Cardiac muscle cell (in vitro differentiated cells and primary cell): ENCODE results near the gene SLC37A1. TPM values are rescaled to one million over a fixed set of nuclear protein-coding genes. Genes with fewer than 3 reads are reported as not detected.

ENCODE experiments used
- DNase-seq, 2 donors: peaks; one replicate each; pipeline versions ENCODE4 v3.0.0 to v3.0.0-alpha.2; 2010 to 2017; ENCODE audit warnings: low read depth in 1 of 2, low spot score in 1 of 2
- H3K27ac ChIP-seq: fragments of 200-600 bp; sonication (generic); 2 replicates; pipeline ENCODE4 v1.5.1; 2016
- H3K27me3 ChIP-seq: fragments of 200-600 bp; sonication (generic); 2 replicates; pipeline ENCODE4 v1.6.0; 2016; ENCODE audit warnings: control low read depth
- H3K36me3 ChIP-seq: fragments of 200-600 bp; sonication (generic); 2 replicates; pipeline ENCODE4 v1.5.1; 2016; ENCODE audit warnings: control low read depth
- H3K4me1 ChIP-seq: fragments of 200-600 bp; sonication (generic); 2 replicates; pipeline ENCODE4 v1.8.1; 2017; ENCODE audit warnings: low read depth, mild to moderate bottlenecking, mixed run types
- H3K4me3 ChIP-seq: fragments of 200-600 bp; sonication (generic); 2 replicates; pipeline ENCODE4 v1.5.1; 2016; ENCODE audit warnings: mild to moderate bottlenecking
- H3K9me3 ChIP-seq: fragments of 200-600 bp; sonication (generic); 2 replicates; pipeline ENCODE4 v1.5.1; 2017; ENCODE audit warnings: low read depth, mild to moderate bottlenecking, control low read depth
- CTCF ChIP-seq: IDR thresholded peaks from 2 replicates; pipeline ENCODE4 v1.5.1; 2012; ENCODE audit warnings: low read depth, mild to moderate bottlenecking, low read length
- polyA plus RNA-seq: library from polyadenylated mRNA; unstranded; fragments of >200 nt; fragmentation: Nextera tagmentation; extraction: Ambion mirVana; gene quantifications from 2 replicates; pipeline ENCODE4 v1.2.1, GENCODE V29; 2016
- total RNA-seq: library from RNA; depleted of rRNA; stranded (reverse); fragments of >200 nt; gene quantifications from 2 replicates; pipeline ENCODE4 v1.2.3, GENCODE V29; 2016

The SLC37A1 gene
- total and polyA plus RNA-seq, 2 experiments from 2014 or later = 3.5 to 8.4 TPM

- H3K9me3 ChIP-seq = no peaks in the 10 kb centered on the region
- DNase-seq = no peak
- no peak overlapping the region for H3K4me3 ChIP-seq
- H3K27me3 ChIP-seq = no peaks in the 10 kb centered on the region
- no peaks in the 10 kb centered on the region for H3K36me3 ChIP-seq
- TF ChIP-seq CTCF = no peak
- H3K27ac ChIP-seq = no peak overlapping the region
- no peaks in the 10 kb centered on the region for H3K4me1 ChIP-seq
These were observed 21.0 kb downstream of the SLC37A1 start for GRCh38 chr21:42534421-42535378.

DNA sequence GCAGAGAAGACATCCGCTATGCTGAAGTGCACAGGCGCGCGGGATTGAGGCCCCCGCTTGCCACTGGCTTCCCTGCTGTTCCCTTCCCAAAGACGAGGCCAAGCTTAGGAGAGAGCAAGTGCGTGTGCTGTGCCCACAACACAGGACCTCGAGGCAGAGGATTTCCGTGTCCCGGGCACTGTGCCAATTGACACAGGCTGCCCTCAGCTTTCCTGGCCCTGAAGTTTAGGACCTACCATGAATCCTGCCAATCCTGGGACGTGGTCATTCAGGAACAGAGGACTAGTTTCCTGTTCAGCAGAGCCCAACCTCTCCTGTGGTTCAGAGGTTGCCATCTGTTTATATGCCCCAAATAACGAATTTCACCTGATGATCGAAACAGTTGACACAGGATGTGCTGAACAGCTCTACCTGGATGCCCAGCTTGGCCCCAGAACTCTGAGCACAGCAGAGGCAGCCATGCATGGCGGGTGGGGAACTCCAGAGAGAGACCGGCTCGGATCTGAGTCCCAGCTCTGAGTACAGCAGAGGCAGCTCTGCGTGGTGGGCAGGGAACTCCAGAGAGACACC is 22.0 kb downstream of the SLC37A1 start:
- no peaks in the 10 kb centered on the region for H3K9me3 ChIP-seq
- no peaks in the 10 kb centered on the region for H3K27me3 ChIP-seq
- no peak for DNase-seq
- no peak for TF ChIP-seq CTCF
- no peaks in the 10 kb centered on the region for H3K36me3 ChIP-seq
- H3K4me1 ChIP-seq = no peaks in the 10 kb centered on the region
- H3K4me3 ChIP-seq = no peak overlapping the region
- no peak overlapping the region for H3K27ac ChIP-seq

DNA sequence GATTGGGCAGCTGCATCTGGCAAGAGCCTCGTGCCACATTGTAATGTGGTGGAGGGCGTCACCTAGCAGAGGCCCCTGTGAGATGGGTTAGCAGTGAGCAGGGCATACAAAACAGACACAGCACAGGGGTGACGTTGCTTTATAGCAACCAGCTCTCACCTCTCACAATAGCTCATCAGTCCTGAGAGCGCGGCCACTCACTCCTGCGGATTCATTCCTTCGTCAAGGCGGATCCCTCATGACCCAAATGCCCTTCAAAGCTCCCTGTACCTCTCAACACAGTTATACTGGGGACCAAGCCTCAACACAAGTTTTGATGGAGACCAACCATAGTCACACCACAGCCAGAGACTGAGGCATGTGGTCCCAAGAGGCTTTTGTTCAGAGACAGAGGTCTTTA is 22.9 kb downstream of the SLC37A1 start:
- no peaks in the 10 kb centered on the region for H3K36me3 ChIP-seq
- H3K27me3 ChIP-seq = no peaks in the 10 kb centered on the region
- no peak for TF ChIP-seq CTCF
- H3K9me3 ChIP-seq = no peaks in the 10 kb centered on the region
- no peak for DNase-seq
- no peaks in the 10 kb centered on the region for H3K4me1 ChIP-seq
- H3K27ac ChIP-seq = no peak overlapping the region
- no peak overlapping the region for H3K4me3 ChIP-seq

DNA sequence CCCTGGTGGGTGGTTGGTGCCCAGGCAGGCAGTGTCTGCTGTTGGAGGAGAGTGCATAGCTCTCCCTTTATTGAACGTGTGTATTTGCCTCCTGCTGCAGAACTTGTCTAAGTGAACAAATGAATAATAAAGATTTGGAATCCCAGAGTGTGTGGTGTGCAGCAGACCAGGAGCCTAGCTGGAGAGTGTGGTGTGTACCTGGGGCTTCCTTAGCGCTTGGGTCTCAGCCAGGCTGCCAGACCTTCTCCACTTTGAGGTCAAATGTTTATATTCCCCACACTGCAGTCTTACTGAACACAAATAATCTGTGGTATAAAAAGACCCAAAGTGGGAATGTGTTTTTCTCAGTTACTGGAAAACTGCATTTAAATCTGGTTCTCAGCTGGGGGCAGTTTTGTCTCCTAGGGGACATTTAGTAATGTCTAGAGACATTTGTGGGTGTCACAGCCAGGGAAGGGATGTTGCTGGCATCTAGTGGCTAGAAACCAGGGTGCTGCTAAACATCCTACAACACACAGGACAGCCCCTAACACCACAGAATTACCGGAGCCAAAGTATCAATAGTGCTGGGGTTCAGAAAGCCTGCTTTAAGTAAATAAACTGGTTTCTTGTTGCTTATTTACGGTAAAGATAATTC is 23.6 kb downstream of the SLC37A1 start:
- TF ChIP-seq CTCF = peak; percentile 29
- DNase-seq = no peak
- Histone ChIP-seq H3K27me3 (no peaks in the 10 kb centered on the region), H3K9me3 (no peaks in the 10 kb centered on the region), H3K4me1 (no peaks in the 10 kb centered on the region), H3K4me3 (no peak overlapping the region), H3K27ac (no peak overlapping the region), H3K36me3 (no peaks in the 10 kb centered on the region)

DNA sequence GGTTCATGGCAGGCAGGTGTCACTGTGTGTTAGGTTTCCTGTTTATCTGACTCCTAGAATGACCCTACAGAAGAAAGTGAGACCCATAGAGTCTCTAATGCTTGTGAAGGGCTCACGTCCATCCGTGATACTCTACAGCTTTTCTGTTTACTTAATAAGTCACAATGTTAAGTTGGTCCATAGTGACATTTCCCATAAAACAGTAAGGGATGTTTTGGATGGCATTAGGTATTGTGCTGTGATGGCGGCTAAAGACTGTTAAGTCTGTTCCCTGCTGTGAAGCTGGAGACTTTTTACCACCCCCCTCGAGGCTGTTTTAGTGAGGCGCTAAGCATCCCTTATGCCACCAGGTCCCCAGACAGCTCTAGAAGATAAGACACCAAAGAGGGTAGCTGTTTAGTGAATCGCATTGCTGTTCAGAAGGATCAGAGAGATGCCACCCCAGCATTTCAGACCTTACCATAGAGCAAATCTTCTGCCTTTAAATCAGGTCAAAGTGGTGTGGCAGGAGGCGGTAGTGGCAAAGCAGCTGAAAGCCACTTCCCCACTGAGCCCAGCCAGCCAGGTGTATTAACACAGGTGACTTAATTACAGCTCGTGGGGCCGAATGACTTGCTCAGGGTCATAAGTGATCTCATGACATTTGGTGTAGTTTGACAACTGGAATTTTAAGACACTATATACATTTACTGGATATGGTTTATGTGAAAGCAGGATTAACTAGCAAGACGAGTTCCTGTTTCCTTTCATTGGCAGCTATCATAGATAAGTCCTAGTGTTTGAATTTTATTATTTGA is 25.0 kb downstream of the SLC37A1 start:
- no peak overlapping the region for H3K27ac ChIP-seq
- H3K27me3 ChIP-seq = no peaks in the 10 kb centered on the region
- no peaks in the 10 kb centered on the region for H3K36me3 ChIP-seq
- DNase-seq = no peak
- no peaks in the 10 kb centered on the region for H3K4me1 ChIP-seq
- H3K4me3 ChIP-seq = no peak overlapping the region
- no peak for TF ChIP-seq CTCF
- no peaks in the 10 kb centered on the region for H3K9me3 ChIP-seq
